ENCODE measurements around the gene ETDB. TPM values are rescaled to one million over a fixed set of nuclear protein-coding genes. Genes with fewer than 3 reads are reported as not detected.
A peak's percentile ranks its signal among the peaks of the same experiment; 100 is the strongest.
"Not testable (repeated sequence)": the region's sequence is repeated elsewhere in the genome, so short reads cannot be mapped to it uniquely, and the experiment has no call there.

ETDB gene
- total and polyA plus RNA-seq, 2 of the 4 experiments (the other 2 are of a cell fraction), result not detected

GRCh38 chrX:135168486-135168885, 48.2 kb upstream of the ETDB start:
- Histone ChIP-seq H3K23ac (ENCODE audit: low read depth, low read length) (no peak overlapping the region), H4K20me1 (ENCODE audit: insufficient read depth, low read length) (no peaks in the 10 kb centered on the region), H3K27ac (ENCODE audit: insufficient read depth, low read length) (no peak overlapping the region), H2BK120ac (ENCODE audit: low read depth, low read length) (no peak overlapping the region), H2AK5ac (ENCODE audit: low read depth, low read length) (no peak overlapping the region), H3K4ac (ENCODE audit: low read depth, low read length) (no peak overlapping the region), H3K36me3 (ENCODE audit: control insufficient read depth, insufficient read depth, low read length) (no peaks in the 10 kb centered on the region), H4K8ac (ENCODE audit: low read depth in 2 of 2, low read length in 2 of 2) (no peak overlapping the region), H3K4me3 (ENCODE audit: insufficient read depth, low read depth, low read length) (no peak overlapping the region), H3K18ac (ENCODE audit: low read depth, low read length) (no peak overlapping the region), H4K5ac (ENCODE audit: low read depth, low read length) (no peak overlapping the region), H3K14ac (replicated peaks; ENCODE audit: low read depth, low read length) (no peak overlapping the region), H2BK15ac (ENCODE audit: low read depth, low read length) (no peak overlapping the region), H3K4me2 (ENCODE audit: low read depth, low read length) (no peak overlapping the region), H2AFZ (replicated peaks; ENCODE audit: low read length, poor library complexity) (no peak overlapping the region), H3K27me3 (ENCODE audit: control insufficient read depth, insufficient read depth, low read length) (no peaks in the 10 kb centered on the region; the same call in 1 of the 2 replicates), H4K91ac (ENCODE audit: insufficient read depth, low read depth, low read length) (no peak overlapping the region), H2AK9ac (replicated peaks; ENCODE audit: low read depth, low read length, poor library complexity) (no peak overlapping the region), H3K9me3 (ENCODE audit: control insufficient read depth, insufficient read depth, low read length) (no peaks in the 10 kb centered on the region), H3K9ac (ENCODE audit: low read depth, low read length) (no peak overlapping the region), H3K56ac (ENCODE audit: extremely low read depth, insufficient read depth, low read length) (no peak overlapping the region), H3K9me1 (ENCODE audit: insufficient read depth, low read length) (no peaks in the 10 kb centered on the region), H2BK20ac (ENCODE audit: low read depth, low read length) (no peak overlapping the region), H3K4me1 (ENCODE audit: control insufficient read depth, insufficient read depth, low read length) (no peaks in the 10 kb centered on the region), H2BK5ac (ENCODE audit: low read depth, low read length, poor library complexity, severe bottlenecking) (no peak overlapping the region), H3K79me1 (ENCODE audit: low read depth in 1 of 2, low read length in 2 of 2) (no peaks in the 10 kb centered on the region)
- ChIA-PET POLR2A (ENCODE audit: unreplicated experiment) (no interaction called here), CTCF (no interaction called here)
- intact Hi-C loops (cut with micrococcal nuclease) (no loop called here), in situ Hi-C loops (cut with MboI; ENCODE audit: low sequenced_read_pairs) (no loop called here), dilution Hi-C loops (cut with HindIII; ENCODE audit: low sequenced_read_pairs, unreplicated experiment) (no loop called here)
- no peak for ATAC-seq (ENCODE audit: low read depth)
- DNase-seq, result no peak
- no CpG with 5 or more reads among the region's 3 CpGs for WGBS, 2 experiments (ENCODE audit: extremely low coverage in 2 of 2, insufficient read length in 1 of 2)
- no peak for TF ChIP-seq MAZ (IDR thresholded peaks at IDR 0.05; ENCODE audit: borderline replicate concordance, low read depth, low read length)
- TF ChIP-seq BHLHE40 (IDR thresholded peaks at IDR 0.05; ENCODE audit: low read depth, low read length), result no peak
- TF ChIP-seq, protein P1, sequence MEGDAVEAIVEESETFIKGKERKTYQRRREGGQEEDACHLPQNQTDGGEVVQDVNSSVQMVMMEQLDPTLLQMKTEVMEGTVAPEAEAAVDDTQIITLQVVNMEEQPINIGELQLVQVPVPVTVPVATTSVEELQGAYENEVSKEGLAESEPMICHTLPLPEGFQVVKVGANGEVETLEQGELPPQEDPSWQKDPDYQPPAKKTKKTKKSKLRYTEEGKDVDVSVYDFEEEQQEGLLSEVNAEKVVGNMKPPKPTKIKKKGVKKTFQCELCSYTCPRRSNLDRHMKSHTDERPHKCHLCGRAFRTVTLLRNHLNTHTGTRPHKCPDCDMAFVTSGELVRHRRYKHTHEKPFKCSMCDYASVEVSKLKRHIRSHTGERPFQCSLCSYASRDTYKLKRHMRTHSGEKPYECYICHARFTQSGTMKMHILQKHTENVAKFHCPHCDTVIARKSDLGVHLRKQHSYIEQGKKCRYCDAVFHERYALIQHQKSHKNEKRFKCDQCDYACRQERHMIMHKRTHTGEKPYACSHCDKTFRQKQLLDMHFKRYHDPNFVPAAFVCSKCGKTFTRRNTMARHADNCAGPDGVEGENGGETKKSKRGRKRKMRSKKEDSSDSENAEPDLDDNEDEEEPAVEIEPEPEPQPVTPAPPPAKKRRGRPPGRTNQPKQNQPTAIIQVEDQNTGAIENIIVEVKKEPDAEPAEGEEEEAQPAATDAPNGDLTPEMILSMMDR (conservative IDR thresholded peaks at IDR 0.05; ENCODE audit: low read depth, low read length), result no peak
- TF ChIP-seq CEBPB (IDR thresholded peaks at IDR 0.05; ENCODE audit: low read depth, low read length), result 0 out of 2 replicates have a peak, but pooled peaks have one; percentile 3
- TF ChIP-seq ELK1 (IDR thresholded peaks at IDR 0.05; ENCODE audit: borderline replicate concordance, low read depth, low read length), result no peak
- BruUV-seq (replicated peaks), result no TSS peak

DNA sequence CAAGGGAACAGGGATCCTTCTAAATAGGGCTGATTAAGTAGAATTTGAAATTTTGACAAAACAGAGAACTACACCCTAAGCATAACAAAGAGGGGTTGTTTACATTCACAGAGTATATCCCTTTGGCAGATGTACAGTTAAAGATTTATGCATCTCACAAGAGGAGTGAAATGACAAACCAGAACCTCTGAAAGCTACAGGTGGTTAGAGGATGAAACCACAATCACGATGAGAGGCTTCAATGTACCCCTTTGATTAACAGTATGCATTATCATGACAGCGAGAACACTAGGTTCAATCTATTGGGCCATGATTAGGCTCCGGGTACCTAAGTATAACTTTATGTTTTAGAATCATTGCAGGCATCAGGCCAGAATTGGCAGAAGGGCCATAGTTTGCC, 34.4 kb upstream of the ETDB start:
- H3K27ac ChIP-seq (ENCODE audit: insufficient read depth, low read length); H3K27me3 ChIP-seq (ENCODE audit: control insufficient read depth, insufficient read depth, low read length); H2BK120ac ChIP-seq (ENCODE audit: low read depth, low read length); H3K4me2 ChIP-seq (ENCODE audit: low read depth, low read length); H3K4me1 ChIP-seq (ENCODE audit: control insufficient read depth, insufficient read depth, low read length); CTCF ChIA-PET; H2BK20ac ChIP-seq (ENCODE audit: low read depth, low read length); H3K79me1 ChIP-seq (ENCODE audit: low read depth in 1 of 2, low read length in 2 of 2); H3K4me3 ChIP-seq (ENCODE audit: insufficient read depth, low read depth, low read length); H2AFZ ChIP-seq (replicated peaks; ENCODE audit: low read length, poor library complexity); ATAC-seq (ENCODE audit: low read depth); H3K9me1 ChIP-seq (ENCODE audit: insufficient read depth, low read length); H3K9ac ChIP-seq (ENCODE audit: low read depth, low read length); DNase-seq; H3K36me3 ChIP-seq (ENCODE audit: control insufficient read depth, insufficient read depth, low read length); H2AK9ac ChIP-seq (replicated peaks; ENCODE audit: low read depth, low read length, poor library complexity); dilution Hi-C loops (cut with HindIII; ENCODE audit: low sequenced_read_pairs, unreplicated experiment); H4K5ac ChIP-seq (ENCODE audit: low read depth, low read length); H2BK5ac ChIP-seq (ENCODE audit: low read depth, low read length, poor library complexity, severe bottlenecking); H3K4ac ChIP-seq (ENCODE audit: low read depth, low read length); H4K8ac ChIP-seq (ENCODE audit: low read depth in 2 of 2, low read length in 2 of 2); H4K20me1 ChIP-seq (ENCODE audit: insufficient read depth, low read length); POLR2A ChIA-PET (ENCODE audit: unreplicated experiment); H4K91ac ChIP-seq (ENCODE audit: insufficient read depth, low read depth, low read length); H3K18ac ChIP-seq (ENCODE audit: low read depth, low read length); H3K14ac ChIP-seq (replicated peaks; ENCODE audit: low read depth, low read length); H3K23ac ChIP-seq (ENCODE audit: low read depth, low read length); in situ Hi-C loops (cut with MboI; ENCODE audit: low sequenced_read_pairs); intact Hi-C loops (cut with micrococcal nuclease); H3K56ac ChIP-seq (ENCODE audit: extremely low read depth, insufficient read depth, low read length); H2BK15ac ChIP-seq (ENCODE audit: low read depth, low read length); H3K9me3 ChIP-seq (ENCODE audit: control insufficient read depth, insufficient read depth, low read length); H2AK5ac ChIP-seq (ENCODE audit: low read depth, low read length); BruUV-seq (replicated peaks): not testable (repeated sequence)
- WGBS, 2 experiments (ENCODE audit: extremely low coverage in 2 of 2, insufficient read length in 1 of 2), result no CpG with 5 or more reads among the region's 3 CpGs

All from IMR-90 (cell line).